ENCODE data around the gene LMTK2.

Gene LMTK2

DNA sequence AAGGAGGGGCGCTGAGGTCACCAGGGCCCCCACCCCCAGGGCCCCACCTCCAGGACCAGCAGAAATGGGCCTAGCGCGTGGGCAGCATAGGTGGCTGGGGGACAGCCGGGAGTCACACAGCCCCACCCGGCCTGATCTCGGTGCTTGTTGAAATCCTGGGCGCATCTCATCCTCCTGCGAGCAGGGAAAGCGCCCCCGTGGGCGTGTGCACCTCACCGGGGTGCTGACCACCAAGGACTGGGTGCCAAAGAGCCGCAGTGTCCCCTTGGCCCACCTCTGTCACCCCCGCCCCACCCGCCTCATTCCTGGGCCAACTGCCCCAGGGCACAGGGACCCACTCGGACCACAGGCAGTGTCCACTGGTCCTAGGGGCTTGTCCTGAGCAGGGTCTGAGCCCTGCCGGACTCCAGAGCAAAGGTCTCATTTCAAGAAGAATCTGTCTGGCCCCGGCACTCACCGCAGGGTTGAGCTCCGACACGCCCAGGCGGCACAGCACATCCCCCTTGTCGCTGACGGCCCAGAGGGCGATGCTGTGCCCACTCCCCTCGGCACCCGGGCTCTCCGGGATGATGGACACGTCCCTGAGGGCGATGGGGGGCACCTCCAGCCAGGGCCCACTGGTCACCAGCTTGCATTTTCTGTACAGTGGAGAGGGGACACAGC, 116.0 kb downstream of the LMTK2 start:
- DNase-seq = no peak

- DNase-seq = no peak
Measured at GRCh38 chr7:98223351-98223897, 116.8 kb downstream of the LMTK2 start.

DNA sequence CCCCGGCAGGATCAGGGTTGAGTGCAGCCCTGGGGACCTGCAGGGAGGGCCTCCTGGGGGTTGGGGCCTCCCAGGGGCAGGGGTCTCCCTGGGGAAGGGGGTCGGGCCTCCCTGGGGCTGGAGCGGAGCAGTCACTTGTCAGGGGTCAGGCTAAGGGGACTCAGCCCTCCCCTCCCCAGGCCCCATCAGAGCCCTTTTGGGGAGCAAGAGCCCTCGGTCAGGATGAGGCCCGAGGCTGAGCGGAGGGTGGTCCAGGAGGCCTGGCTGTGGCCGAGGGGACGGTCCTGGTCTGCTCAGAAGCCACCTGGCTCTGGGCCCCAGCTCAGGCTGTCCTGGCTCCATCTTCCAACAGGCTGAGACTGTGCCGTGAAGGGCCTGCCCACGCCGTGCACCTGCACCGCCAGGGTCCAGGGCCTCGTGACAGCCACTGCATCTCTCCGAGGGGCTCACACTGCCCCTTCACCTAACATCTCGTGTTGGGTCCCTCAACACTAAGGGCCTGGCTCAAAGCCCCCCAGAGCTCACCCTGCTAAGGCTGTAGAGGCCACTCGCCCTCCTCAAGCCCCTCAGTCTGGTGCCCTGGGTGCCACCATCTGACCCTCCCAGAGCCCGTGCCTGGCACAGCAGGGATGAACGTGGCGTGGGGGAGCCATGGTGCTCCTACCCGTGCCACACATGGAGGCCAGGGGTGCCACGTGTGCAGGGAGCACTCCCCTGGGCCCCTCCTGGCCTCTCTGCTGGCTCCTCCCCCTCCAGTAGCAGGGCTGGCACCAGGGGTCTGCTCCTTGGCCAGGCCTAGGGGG, 117.4 kb downstream of the LMTK2 start:
- DNase-seq = no peak

DNA sequence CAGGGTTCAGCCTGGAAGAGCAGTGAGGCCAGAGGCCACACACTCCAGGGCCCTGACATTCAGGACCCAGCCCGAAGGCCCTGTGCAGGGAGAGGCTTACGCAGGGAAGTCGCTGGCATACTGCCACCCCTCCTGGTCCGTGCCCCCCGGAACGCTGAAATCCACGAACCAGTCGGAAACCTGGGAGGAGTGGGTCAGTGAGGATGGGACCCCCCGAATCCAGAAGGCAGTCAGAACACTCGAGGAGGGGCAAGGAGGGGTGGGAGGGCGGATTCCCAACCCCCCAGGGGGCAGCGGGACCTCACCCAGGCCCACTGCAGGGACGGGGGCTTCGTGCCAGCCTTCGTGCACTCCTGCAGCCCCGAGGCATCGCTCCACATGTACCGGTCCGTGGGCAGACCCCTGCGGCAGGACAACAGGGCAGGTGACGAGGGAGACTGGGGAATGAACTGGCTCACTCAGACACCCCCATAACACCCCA, 118.1 kb downstream of the LMTK2 start:
- DNase-seq = no peak

DNA sequence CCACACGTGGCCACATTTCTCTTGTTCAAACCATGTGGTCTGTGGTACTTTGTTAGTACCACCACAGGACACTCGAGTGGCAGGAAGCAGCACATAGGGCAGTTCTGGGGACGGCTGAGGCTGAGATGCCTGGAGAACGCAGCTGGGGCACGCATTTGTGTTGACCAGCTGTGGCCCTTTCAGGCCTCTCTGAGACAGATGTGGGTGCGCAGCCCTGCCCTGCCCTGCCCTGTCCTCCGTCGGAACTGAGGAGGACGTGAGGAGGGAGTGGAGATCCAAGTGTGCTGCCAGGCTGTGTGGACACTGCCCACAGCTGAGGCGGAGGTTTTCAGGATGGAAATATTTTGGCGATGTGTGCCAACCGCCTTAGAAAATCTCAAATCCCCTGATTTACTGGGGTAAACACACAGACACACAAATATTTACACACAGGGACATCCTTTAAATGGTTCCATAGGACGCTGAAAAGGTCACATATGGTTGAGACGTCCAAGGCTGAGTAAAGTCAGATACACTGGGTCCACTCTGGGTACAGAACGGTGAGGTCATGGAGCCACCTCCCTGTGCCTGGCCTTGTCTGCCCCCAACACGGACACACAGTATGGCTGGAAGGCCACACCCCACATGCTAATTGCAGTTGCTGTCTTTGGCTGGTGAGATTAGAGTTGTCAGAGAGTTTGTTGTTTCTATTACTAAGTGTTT, 119.4 kb downstream of the LMTK2 start:
- no peak for DNase-seq

DNA sequence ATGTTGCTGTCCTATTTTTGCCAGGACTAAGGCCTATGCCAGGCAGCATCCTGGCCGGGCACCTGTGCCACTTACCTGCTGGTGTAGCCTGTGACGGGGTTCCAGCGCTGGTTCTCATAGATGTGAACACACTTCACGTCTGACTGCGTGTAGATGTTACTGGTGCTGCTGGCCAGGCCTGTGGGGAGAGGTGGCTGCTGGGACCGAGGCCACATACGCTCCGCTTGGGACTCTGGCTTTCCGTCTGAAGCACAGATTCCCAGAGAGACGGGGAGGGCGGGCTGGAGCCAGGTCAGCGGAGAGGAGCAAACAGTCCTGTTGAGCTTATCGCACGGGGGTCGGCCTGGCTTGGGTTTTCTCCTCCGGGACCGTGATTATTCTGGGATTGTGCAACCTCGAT, 121.3 kb downstream of the LMTK2 start:
- no peak for DNase-seq

DNA sequence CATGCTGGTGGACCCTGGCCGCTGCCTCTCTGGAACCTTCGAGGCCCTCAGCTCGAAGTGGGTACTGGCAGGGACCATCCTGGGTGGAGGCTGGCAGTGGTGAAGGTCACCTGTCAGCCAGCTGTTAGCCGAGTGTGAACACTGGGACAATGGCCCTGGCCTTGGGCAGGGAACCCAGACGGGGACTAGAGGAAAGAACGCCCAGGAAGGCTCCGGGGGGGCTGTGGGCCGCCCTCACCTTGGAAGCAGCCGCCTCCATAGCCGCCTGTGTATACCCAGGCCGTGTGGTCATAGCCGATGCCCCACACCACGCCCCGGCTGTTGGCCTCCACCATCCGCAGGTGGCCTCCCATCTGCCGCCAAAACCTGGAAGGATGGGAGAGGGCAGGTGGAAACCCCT, 122.1 kb downstream of the LMTK2 start:
- no peak for DNase-seq

- DNase-seq = no peak
Measured at GRCh38 chr7:98229441-98229840, 122.8 kb downstream of the LMTK2 start.

- DNase-seq = no peak
Measured at GRCh38 chr7:98229991-98230745, 123.5 kb downstream of the LMTK2 start.

DNA sequence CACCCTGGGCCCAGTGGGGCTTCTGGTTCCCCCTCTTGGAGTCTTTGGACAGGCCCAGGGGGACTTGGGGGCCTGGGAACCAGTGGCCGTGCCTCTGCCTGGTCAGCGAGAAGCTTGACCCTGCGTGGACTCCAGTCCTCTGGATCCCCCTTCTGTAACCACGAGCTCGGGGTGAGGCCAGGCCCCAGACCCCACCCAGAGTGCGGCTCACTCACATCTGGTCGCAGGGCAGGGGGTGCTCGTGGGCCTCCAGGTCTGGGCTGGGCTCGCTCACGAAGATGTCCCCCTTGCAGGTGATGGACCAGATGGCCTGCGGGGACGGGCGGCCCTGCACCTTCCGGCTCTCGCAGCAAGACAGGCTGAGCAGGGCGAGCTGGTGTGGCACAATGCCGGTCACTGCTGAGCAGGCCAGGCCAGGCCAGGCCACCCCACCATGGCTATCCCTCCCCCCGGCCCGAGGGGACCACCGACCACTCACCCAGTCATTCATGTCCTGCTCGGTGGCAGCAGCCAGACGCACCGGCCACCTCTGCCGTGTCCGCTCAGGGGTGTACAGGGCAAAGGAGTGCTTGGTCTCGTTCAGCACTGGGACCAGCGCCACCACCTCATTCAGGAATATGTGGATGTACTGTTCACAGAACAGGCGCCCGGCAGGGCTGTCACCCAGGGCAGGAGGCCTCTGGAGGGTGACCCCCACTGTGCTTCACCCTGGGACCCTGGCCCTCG, 124.2 kb downstream of the LMTK2 start:
- DNase-seq = no peak

- DNase-seq = no peak
Measured at GRCh38 chr7:98231493-98232262, 125.0 kb downstream of the LMTK2 start.

GRCh38 chr7:98232263-98232585, 125.6 kb downstream of the LMTK2 start:
- DNase-seq = no peak

DNA sequence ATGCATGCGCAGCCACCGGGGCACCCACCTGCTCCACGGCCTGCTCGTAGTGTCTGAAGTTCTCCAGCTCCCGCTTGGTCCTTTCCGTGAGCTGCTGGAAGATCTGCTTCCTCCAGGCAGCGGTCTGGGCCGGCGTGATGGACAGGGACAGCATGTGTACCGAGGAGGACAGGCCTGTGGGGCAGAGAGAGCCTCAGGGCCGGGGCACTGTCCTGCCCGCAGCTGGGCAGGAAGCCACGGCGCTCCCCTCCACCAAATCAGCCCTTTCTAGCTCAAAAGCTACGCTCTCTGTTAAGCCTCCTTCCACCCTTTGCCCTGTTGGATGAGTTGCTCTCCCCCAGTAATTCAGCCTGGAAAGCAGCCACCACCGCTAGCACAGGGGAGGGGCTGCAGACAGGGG, 126.1 kb downstream of the LMTK2 start:
- no peak for DNase-seq

- no peak for DNase-seq
Measured at GRCh38 chr7:98233219-98234070, 126.8 kb downstream of the LMTK2 start.

GRCh38 chr7:98234429-98235147, 127.9 kb downstream of the LMTK2 start:
- DNase-seq = no peak

DNA sequence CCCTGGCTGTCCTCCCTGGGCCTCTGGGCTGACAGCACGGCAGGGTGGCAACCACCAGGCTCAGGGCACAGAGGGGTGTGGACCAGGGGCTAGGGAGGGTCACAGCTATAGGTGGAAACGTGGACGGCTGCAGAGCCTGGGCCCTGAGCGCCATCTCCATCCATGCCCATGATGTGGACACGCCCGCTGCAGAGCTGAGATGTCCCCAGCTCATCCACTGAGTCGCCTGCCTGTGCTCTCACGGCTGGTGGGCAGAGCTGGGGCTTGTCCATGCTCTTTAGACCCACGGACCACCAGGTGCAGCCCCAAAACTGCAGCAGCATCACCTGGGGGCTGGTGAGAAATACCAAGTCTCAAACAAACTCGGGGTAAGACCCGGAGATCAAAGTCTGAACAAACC, 129.2 kb downstream of the LMTK2 start:
- DNase-seq = no peak

DNA sequence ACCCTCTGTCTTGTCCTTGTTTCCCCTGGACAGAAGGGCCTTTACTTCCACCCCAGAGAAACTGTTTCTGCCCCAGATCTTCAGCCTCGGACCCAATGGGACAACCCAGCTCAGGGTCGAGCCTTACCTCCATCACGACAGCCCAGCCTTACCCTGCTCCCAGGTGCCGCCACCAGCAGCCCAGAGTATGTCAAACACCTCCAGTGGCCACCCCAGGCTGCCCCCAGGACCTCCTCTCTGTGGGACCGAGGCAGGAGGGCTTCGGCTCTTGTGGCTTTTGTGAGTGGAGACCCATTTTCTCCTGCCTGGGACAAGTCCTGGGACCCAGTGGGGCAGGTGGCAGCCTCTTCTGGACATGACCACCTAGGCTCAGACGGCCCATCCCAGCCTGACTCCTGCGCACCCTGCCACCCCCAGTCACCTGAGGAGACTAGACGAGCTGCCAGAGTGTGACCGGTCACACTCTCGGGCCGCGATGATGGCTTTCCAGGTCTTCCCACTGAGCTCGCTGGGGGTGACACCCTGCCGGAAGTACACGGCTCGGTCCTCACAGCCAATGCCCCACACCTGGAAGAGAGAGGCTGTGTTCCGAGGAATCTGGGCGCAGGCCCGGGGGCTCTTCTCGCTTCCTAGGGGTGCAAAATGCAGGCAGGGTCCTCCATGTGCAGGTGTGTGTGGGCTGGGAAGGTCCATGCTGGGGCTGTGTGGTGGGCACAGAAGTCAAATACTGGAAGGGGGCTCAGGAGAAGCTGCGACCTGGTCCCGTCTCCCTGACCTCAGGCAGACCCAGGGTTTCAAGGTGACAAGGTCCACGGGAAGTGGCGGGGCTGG, 129.9 kb downstream of the LMTK2 start:
- no peak for DNase-seq

DNA sequence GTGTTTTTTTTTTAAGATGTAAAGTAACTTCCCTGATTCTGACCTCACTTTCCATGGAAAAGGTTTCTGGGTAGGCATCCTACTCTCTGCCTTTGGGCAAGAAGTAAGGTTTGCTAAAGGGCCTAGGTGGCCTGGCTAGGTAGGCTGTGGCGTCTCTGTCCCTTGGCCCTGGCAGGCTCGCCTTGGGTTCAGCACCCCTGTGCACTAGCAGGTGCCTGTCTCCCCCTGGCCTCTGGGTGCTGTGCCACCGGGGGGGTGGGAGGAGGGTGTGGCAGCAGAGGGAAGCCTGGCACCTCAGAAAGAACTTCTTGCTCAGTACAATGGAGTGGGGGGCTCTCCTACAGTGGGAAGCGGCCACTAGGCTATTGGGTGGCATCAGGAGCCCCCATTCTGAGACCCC, 131.4 kb downstream of the LMTK2 start:
- DNase-seq = no peak

DNA sequence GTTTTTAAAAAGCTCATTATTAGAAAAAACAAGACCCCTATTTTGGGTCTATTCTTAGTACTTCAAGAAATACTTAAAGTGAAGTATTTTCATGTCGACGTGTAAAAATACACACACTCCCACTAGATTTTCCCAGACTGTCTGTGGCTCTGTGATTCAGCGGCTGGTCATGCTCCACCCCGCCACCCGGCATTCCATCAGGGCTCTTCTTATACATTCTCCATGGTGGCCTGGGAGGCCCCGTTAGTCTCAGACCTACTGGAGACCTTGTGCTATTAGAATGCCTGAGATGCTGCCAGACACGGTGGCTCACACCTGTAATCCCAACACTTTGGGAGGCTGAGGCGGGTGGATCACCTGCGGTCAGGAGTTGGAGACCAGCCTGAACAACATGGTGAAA, 132.3 kb downstream of the LMTK2 start:
- DNase-seq = no peak
